ENCODE data around the gene NEK9. TPM values are rescaled to one million over a fixed set of nuclear protein-coding genes. Genes with fewer than 3 reads are reported as not detected.
"Not testable (repeated sequence)": the region's sequence is repeated elsewhere in the genome, so short reads cannot be mapped to it uniquely, and the experiment has no call there.

Gene NEK9
- total and polyA plus RNA-seq, 10 of the 15 experiments (the other 5 are each of a cell fraction or from before 2014, with no cell fraction given): 6.0 to 78.8 (median 44.7) TPM

- peak overlapping the region; percentile 47 for H3K27ac ChIP-seq (ENCODE audit: control insufficient read depth, insufficient read depth)
- H3K4me3 ChIP-seq: peak overlapping the region; percentile 79
- H3K9ac ChIP-seq (ENCODE audit: control insufficient read depth, insufficient read depth, low read length): peak overlapping the region; percentile 66
- peak overlapping the region; percentile 91 for H3K4me2 ChIP-seq (ENCODE audit: control insufficient read depth, insufficient read depth)
- ChIA-PET RAD21 (ENCODE audit: unreplicated experiment) (interaction anchor here (0.8 kb wide), 1 partner anchor 17 kb away, joined by 3 read pairs; no protein-coding TSS in a partner anchor), POLR2A (interaction anchor here (0.6 to 1.2 kb wide), 3 partner anchors 15 to 66 kb away, joined by 3 to 4 read pairs (median 3); no protein-coding TSS in a partner anchor), SMC1A (ENCODE audit: uncharacterized antibody, unreplicated experiment) (interaction anchor here (0.6 to 1.5 kb wide), 7 partner anchors 9 to 207 kb away, joined by 3 to 4 read pairs (median 3); partner anchors contain the start of gene RPS6KL1), CTCF (interaction anchor here (0.6 to 1.6 kb wide), 5 partner anchors 17 to 306 kb away, joined by 3 to 6 read pairs (median 4); no protein-coding TSS in a partner anchor)
- in situ Hi-C loops (cut with MboI) (no loop called here), intact Hi-C loops (cut with micrococcal nuclease; ENCODE audit: unreplicated experiment) (no loop called here)
- no peaks in the 10 kb centered on the region for H3K9me3 ChIP-seq (replicated peaks; ENCODE audit: control insufficient read depth, insufficient read depth, low read length)
- FAIRE-seq (no peak), DNase-seq (ENCODE audit: low read depth, low spot score) (no peak), ATAC-seq (peak; percentile 10; the same call in 2 of the 3 replicates)
- TF ChIP-seq PAX5 (IDR thresholded peaks at IDR 0.05; ENCODE audit: borderline replicate concordance, low read depth, low read length) (no peak), TCF3 (IDR thresholded peaks at IDR 0.05; ENCODE audit: borderline replicate concordance, insufficient read depth, low read depth, low read length) (no peak), YBX1 (IDR thresholded peaks at IDR 0.05) (0 out of 2 replicates have a peak, but pooled peaks have one; percentile 39)
- TF ChIP-seq, protein P1, sequence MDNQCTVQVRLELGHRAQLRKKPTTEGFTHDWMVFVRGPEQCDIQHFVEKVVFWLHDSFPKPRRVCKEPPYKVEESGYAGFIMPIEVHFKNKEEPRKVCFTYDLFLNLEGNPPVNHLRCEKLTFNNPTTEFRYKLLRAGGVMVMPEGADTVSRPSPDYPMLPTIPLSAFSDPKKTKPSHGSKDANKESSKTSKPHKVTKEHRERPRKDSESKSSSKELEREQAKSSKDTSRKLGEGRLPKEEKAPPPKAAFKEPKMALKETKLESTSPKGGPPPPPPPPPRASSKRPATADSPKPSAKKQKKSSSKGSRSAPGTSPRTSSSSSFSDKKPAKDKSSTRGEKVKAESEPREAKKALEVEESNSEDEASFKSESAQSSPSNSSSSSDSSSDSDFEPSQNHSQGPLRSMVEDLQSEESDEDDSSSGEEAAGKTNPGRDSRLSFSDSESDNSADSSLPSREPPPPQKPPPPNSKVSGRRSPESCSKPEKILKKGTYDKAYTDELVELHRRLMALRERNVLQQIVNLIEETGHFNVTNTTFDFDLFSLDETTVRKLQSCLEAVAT (IDR thresholded peaks at IDR 0.05): 0 out of 2 replicates have a peak, but pooled peaks have one; percentile 47
- 2% methylated on average over 15 of the region's 15 CpGs for WGBS (ENCODE audit: insufficient coverage, insufficient replicate concordance, low lambda C conversion rate, missing lambda C conversion rate)
- TSS peak; percentile 86 for BruUV-seq (replicated peaks)
- H3K4me1 ChIP-seq (ENCODE audit: control insufficient read depth, insufficient read depth, low read length): peaks cover 8% of the 10 kb centered on the region
- H3K27me3 ChIP-seq (replicated peaks in 1 of 2; ENCODE audit: control insufficient read depth in 2 of 2, insufficient read depth in 2 of 2, low read length in 1 of 2): no peaks in the 10 kb centered on the region
- H3K79me2 ChIP-seq (ENCODE audit: control insufficient read depth, insufficient read depth, low read length): peaks cover 9% of the 10 kb centered on the region
- no peaks in the 10 kb centered on the region for H3K36me3 ChIP-seq (ENCODE audit: control insufficient read depth in 2 of 2, insufficient read depth in 2 of 2, low read length in 1 of 2)
- peak overlapping the region; percentile 96 for H2AFZ ChIP-seq (ENCODE audit: control insufficient read depth, low read depth, low read length)
- H4K20me1 ChIP-seq (ENCODE audit: control insufficient read depth, insufficient read depth): no peaks in the 10 kb centered on the region
These were observed 58.3 kb downstream of the NEK9 start for GRCh38 chr14:75068294-75069120.

- peak overlapping the region; percentile 66; the same call in 1 of the 2 replicates for H3K9ac ChIP-seq (ENCODE audit: control insufficient read depth, insufficient read depth, low read length)
- ATAC-seq; H3K9me3 ChIP-seq (replicated peaks; ENCODE audit: control insufficient read depth, insufficient read depth, low read length); H3K4me1 ChIP-seq (ENCODE audit: control insufficient read depth, insufficient read depth, low read length); BruUV-seq (replicated peaks); H2AFZ ChIP-seq (ENCODE audit: control insufficient read depth, low read depth, low read length); intact Hi-C loops (cut with micrococcal nuclease; ENCODE audit: unreplicated experiment); FAIRE-seq; in situ Hi-C loops (cut with MboI); DNase-seq (ENCODE audit: low read depth, low spot score); CTCF ChIA-PET; H4K20me1 ChIP-seq (ENCODE audit: control insufficient read depth, insufficient read depth); RAD21 ChIA-PET (ENCODE audit: unreplicated experiment); H3K36me3 ChIP-seq (ENCODE audit: control insufficient read depth in 2 of 2, insufficient read depth in 2 of 2, low read length in 1 of 2); H3K27me3 ChIP-seq (replicated peaks in 1 of 2; ENCODE audit: control insufficient read depth in 2 of 2, insufficient read depth in 2 of 2, low read length in 1 of 2); H3K27ac ChIP-seq (ENCODE audit: control insufficient read depth, insufficient read depth): not testable (repeated sequence)
- SMC1A ChIA-PET (ENCODE audit: uncharacterized antibody, unreplicated experiment): interaction anchor here (0.6 to 1.3 kb wide), 2 partner anchors 9 to 145 kb away, joined by 3 to 4 read pairs; partner anchors contain the start of gene RPS6KL1
- POLR2A ChIA-PET: interaction anchor here (0.5 to 0.7 kb wide), 3 partner anchors 16 to 445 kb away, joined by 3 to 5 read pairs (median 4); no protein-coding TSS in a partner anchor
- H3K4me2 ChIP-seq (ENCODE audit: control insufficient read depth, insufficient read depth): peak overlapping the region; percentile 91
- 74% methylated on average over 4 of the region's 4 CpGs for WGBS (ENCODE audit: insufficient coverage, insufficient replicate concordance, low lambda C conversion rate, missing lambda C conversion rate)
- peak overlapping the region; percentile 79; the same call in 1 of the 2 replicates for H3K4me3 ChIP-seq
- peaks cover 16% of the 10 kb centered on the region for H3K79me2 ChIP-seq (ENCODE audit: control insufficient read depth, insufficient read depth, low read length)
These were observed 59.1 kb downstream of the NEK9 start for GRCh38 chr14:75067765-75068164.
